Hepatic stellate cell (primary cell): Measurements from ENCODE around the gene MAGEL2.

Experiments used
- DNase-seq: peaks from one replicate; pipeline ENCODE4 v3.0.0; 2011; ENCODE audit warnings: low spot score

The MAGEL2 gene

DNA sequence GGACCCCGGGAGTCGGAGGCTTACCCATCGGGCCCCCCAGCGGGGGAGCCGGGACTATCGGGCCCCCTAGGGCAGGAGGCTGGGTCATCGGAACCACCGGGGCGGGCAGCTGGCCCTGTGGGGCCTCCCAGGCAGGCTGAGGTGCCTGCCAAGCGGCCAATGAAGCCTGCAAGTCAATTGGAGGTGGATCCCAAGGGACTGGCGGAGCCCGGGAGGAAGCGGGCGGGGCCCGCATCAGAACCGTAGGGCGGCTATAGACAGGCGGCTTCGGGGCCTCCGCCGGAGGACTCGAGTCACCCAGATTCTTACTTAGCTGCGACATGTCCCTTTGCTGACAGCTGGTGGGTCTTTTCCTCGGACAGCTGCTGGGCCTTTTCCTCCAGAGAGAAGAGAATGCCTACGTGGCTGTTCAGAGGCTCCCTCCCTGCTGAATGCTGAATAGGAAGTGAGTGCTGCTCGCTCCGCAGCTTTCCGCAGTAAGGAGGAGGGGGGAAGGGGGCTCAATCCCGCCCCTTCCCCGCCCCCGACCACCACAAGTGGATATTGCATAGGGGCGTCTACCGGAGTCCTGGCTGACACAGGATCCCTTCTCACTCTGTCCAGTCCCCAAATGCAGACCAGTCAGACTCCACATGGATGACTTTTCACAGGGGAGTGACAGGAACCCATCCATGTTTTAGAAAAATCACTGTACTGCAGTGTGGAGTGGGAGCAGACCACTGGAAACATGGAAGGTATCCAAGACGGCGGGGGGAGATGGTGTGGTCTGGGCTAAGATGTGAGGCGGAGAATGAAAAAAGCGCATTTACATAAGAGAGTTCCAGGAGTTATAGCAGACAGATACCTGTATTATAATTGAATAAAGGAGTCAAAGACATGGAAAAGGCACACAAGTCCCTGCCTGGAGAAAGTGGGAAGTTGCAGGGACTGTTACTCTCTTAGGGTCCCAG, at the start of gene MAGEL2:
TSS of gene MAGEL2 (minus strand) at position 447 of the 950 bp plus-strand sequence. CDS start at position 322, 125 bp downstream.
- no peak for DNase-seq

GRCh38 chr15:23695282-23695681, 47.6 kb upstream of the MAGEL2 start:
- DNase-seq = no peak

- no peak for DNase-seq
Measured at GRCh38 chr15:23694592-23694991, 46.9 kb upstream of the MAGEL2 start.

DNA sequence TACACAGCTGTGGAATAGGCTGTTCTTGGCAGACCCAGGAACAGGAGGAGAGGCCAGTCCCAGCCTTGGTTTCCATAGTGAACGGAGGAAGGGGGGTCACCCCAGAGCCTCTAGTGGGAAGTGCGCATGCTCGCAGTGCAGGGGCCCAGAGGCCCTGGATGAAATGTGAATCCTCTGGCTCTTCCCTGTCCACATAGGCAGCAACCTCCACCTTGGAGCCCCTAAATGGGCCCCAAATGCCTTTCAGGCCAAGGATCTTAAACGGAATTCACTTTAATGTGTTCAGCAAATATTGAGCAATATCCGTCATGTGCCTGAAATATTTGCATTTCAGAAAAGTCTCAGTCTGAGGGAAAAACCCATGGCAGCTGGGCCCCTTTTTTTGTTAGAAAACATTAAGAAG, 42.8 kb upstream of the MAGEL2 start:
- no peak for DNase-seq

GRCh38 chr15:23690015-23690414, 42.3 kb upstream of the MAGEL2 start:
- no peak for DNase-seq

GRCh38 chr15:23687143-23687470, 39.4 kb upstream of the MAGEL2 start, which contains the start of gene NDN:
Gene NDN (minus strand): TSS chr15:23687305. CDS start chr15:23687217, 88 bp downstream.
- DNase-seq = peak; percentile 26

DNA sequence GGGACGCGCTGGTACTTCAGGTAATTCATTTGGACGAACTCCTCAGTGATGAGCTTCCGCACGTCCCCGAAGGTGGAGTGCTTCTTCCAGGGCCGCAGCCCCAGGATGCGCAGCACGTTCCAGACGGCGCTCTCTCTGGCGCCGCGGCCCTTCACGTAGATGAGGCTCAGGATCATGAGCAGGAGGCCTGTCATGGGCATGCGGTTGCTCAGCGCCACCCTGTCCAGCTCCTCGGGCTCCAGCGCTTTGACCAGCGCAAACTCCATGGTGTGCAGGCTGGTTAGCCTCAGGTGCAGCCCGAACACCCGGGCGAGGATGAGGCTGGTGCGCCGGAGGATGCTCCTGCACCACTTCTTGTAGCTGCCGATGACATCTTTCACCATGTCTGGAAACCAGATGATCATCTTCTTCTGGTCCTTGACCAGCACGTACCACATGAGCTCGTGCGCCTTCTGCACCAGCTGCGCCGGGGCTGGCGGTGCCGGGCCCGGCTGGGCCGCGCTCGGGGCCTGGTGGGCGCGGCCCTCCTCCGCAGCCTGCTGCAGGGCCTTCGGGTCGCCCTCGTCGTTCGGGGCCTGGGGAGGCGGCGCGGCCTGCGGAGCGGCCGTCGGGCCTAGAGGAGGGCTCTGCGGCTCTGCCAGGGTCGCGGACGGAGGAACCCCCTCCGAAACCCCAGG, 38.9 kb upstream of the MAGEL2 start:
- no peak for DNase-seq

- DNase-seq = no peak
Measured at GRCh38 chr15:23671481-23671880, 23.8 kb upstream of the MAGEL2 start.

GRCh38 chr15:23670970-23671369, 23.3 kb upstream of the MAGEL2 start:
- no peak for DNase-seq

GRCh38 chr15:23663232-23663631, 15.6 kb upstream of the MAGEL2 start:
- no peak for DNase-seq

- no peak for DNase-seq
Measured at GRCh38 chr15:23648920-23649515, 1.4 kb upstream of the MAGEL2 start.

- DNase-seq = no peak
Measured at GRCh38 chr15:23647001-23647295, 719 bp downstream of the MAGEL2 start.

DNA sequence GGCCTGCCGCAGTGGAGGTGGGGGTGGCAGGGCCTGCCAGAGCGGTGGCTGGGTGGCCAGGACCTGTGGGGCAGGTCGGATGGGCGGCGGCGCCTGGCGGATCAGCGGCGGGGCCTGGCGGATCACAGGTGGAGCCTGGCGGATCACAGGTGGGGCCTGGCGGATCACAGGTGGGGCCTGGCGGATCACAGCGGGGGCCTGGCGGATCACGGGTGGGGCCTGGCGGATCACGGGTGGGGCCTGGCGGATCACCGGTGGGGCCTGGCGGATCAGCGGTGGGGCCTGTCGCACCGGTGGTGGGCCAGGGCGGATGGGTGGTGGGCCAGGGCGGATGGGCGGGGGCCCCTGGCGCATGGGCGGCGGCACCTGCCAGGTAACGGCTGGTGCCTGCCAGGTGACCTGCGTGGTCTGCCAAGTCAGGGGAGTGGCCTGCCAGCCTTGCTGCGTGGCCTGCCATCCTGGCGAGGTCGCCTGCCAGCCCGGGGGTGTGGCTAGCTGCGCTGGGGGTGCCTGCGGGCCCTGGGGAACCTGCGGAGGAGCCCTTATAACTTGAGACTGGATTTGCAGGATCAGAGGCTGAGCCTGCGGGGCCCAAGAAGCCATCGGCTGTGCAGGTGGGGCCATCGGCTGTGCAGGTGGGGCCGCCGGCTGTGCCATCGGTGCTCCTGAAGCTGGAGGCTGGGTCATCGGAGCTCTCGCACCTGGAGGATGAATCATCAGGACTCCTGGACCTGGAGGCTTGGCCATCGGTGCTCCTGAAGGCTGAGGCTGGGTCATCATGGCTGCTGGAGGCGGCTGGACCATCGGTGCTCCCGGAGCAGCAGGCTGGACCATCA, 1.3 kb downstream of the MAGEL2 start:
- DNase-seq = no peak

DNA sequence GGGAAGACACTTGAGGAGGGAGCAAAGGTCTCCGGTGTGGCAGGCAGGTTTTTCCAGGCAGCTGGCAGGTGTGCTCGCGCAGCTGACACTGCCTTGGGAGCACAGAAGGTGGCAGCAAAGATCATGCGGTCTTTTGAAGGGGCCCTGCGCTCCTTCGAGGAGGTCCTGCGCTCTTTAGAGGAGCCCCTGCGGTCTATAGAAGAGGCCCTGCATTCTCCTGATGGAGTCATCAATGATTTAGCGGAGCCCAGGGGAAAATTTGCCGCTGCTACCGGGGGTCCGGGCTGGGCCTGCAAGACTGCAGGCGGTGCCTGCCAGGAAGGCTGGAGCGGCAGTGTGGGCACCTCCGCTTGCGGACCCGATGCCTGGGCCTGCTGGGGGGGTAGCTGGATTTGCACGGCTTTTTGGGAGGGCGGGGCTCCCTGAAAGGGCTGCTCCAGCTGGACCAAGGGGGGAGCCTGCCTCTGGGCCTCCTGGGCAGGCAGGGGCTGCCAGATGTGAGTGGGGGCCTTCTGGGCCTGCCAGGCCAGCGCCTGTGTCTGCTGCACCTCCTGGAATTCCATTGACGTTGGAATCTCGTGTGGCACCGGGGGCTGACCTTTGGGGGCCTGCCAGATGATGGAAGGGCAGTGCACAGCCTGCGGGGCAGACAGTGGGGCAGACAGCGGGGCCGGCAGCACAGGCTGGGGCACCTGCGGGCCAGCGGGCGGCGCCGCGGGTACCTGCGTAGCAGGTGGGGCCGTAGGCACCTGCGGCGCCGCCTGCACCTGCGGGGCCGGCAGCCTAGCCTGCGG, 2.1 kb downstream of the MAGEL2 start:
- DNase-seq = no peak

- DNase-seq = no peak
Measured at GRCh38 chr15:23644829-23645228, 2.8 kb downstream of the MAGEL2 start.

- peak; percentile 63 for DNase-seq
Measured at GRCh38 chr15:23642413-23643044, 5.1 kb downstream of the MAGEL2 start.

DNA sequence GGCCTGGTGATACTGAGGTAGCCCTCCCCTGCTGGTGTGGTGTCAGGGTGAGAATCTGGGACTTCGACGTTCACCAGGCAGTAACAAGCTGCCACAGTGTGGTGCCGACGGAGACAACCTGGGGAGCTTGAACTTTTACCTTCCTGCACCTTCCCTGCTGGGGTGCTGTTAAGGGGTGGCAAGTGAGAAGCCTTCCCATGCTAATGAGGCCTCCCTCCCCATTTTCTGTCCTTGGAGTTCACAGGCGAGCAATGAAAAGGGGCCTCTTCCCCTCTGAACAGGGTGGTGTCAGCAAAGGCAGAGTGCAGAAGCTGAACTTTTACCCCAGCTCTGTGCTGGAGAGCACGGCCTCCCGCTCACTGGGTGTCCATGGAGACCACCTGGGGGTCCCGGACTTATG, 13.5 kb downstream of the MAGEL2 start:
- no peak for DNase-seq

DNA sequence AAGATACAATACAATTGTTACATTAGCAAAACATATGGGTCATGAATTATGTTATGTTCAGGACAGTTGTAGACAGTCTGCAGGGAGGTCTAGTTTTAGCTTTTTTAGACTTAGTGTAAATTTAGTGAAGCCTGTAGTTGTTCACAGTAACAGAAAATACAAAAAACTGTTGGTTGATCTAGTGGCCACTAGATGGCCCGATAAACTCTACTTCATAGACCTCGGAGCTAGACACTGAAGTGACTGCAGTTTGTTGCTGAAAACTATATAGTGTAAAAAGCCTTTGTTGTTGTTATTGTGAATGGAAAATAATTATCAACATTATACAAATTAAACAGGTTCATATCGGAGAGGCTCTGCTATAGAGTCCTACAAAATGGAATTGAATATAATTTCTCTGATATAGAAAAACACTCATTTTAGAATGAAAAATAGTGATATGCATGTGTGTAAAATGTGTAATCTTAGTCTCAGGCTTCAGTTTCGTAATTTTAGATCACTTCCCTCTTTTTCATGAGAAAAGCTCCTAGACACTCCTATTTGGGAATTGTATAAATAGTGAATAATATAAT, 18.3 kb downstream of the MAGEL2 start:
- DNase-seq = no peak

DNA sequence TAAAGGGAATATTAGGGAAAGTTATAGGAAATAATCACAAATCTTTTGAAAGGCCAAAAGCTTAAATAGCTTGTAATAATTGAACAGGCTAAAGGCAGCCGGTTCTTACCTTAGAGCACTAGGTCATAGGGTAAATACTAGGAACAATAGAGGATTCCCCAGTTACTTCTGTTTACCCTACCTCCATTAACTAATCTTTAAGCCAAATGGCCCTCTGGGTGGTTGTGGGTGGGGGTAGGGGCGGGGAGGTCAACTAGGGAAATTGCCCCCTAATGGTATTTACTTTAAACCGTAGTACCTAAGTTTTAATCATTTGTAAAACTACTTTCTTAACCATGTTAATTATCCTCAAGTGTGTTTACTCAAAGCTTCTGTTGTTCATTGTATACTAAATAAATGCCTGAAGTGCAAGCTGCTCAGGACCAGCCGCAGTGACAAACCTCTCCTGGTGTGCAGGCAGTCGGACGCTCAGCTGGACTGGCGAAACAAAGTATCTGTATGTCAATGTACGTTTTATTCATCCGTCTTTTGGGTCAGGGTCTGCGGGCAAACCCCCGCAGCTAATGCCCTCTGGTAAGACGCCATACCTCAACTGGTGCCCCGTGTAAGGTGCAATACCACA, 18.9 kb downstream of the MAGEL2 start:
- no peak for DNase-seq

DNA sequence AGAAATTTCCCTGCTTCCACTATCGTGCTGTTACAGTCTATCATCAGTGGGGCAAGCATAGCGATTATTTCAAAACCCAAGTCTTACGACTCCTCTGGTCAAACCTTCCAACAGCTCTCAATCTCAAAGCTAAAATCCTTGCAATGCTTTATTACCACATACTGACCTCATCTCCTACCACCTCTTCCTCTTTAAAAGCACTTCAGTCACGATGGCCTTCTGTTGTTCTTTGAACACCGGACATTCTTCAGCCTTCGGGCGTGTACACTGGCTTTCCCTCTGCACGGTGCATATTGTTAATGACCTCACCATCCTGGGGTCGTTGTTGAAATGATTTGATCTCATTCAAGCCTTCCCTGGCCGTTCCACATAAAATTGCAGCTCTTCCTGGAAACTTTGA, 31.1 kb downstream of the MAGEL2 start:
- DNase-seq = no peak
